ENCODE data around the gene DMBT1.

DMBT1 gene

DNA sequence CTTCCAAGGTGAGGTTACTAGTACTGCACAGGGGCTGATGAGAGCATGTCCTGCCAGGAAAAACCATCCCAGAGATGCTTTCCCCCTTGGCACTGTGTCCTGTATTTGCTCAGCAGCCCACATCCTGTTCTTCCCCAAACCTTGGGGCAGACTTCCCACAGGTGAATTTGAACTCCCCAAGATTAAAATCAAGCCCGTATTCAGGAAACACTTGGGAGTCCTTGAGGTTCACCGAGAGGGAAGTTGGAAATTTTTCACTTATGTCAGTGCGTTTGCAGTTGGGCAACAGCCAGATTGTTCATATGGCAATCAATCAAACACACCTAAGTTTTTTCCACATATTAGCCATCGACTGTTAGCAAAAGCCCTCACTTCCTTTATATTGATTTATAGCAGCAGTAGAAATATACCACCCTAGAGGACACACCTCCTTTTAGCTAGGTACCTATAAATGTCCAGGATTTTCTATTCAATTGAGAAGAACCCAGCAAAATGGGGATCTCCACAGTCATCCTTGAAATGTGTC, at the start of gene DMBT1:
Gene DMBT1 (plus strand): TSS at position 476 of the 526 bp plus-strand sequence. CDS start 17 bp downstream, at position 493.
- H3K79me2 ChIP-seq, result no peaks in the 10 kb centered on the region
- no peaks in the 10 kb centered on the region for H3K27me3 ChIP-seq (ENCODE audit: control insufficient read depth, insufficient read depth, low read length)
- H3K9me3 ChIP-seq (ENCODE audit: control insufficient read depth, low read length), result no peaks in the 10 kb centered on the region
- H3K4me2 ChIP-seq (ENCODE audit: low read length), result no peak within 1 kb of the TSS
- H3K27ac ChIP-seq, result no peak within 1 kb of the TSS
- H3K4me3 ChIP-seq (ENCODE audit: low read depth, low read length), result no peak within 1 kb of the TSS
- H3K4me1 ChIP-seq, result no peaks in the 10 kb centered on the region
- no peaks in the 10 kb centered on the region for H3K36me3 ChIP-seq (ENCODE audit: control insufficient read depth, insufficient read depth, low read length)
- H3K9ac ChIP-seq, result no peak within 1 kb of the TSS
- TF ChIP-seq, protein P1, sequence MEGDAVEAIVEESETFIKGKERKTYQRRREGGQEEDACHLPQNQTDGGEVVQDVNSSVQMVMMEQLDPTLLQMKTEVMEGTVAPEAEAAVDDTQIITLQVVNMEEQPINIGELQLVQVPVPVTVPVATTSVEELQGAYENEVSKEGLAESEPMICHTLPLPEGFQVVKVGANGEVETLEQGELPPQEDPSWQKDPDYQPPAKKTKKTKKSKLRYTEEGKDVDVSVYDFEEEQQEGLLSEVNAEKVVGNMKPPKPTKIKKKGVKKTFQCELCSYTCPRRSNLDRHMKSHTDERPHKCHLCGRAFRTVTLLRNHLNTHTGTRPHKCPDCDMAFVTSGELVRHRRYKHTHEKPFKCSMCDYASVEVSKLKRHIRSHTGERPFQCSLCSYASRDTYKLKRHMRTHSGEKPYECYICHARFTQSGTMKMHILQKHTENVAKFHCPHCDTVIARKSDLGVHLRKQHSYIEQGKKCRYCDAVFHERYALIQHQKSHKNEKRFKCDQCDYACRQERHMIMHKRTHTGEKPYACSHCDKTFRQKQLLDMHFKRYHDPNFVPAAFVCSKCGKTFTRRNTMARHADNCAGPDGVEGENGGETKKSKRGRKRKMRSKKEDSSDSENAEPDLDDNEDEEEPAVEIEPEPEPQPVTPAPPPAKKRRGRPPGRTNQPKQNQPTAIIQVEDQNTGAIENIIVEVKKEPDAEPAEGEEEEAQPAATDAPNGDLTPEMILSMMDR (IDR thresholded peaks at IDR 0.05), result no peak
- H2AFZ ChIP-seq, result no peak within 1 kb of the TSS

DNA sequence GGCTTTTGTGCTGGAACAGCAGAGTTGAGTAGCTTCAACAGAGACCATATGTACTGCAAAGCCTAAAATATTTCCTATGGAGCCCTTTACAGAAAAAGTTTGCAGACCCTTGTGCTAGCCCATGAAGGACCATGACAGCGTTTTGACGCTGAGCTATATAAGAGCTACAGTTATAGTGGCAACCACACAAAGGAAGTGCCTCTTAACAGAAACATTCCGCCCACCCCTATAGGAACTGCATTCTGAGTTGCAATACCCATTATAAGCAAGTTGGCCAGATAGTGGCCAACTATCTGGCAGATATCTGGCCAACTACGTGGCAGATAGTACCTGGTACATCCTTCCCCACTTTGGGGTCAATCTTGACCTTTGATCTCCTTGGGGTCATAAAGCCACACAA, 47.5 kb upstream of the DMBT1 start:
- no peaks in the 10 kb centered on the region for H3K36me3 ChIP-seq (ENCODE audit: control insufficient read depth, insufficient read depth, low read length)
- no peak overlapping the region for H3K4me3 ChIP-seq (ENCODE audit: low read depth, low read length)
- TF ChIP-seq, protein P1 (IDR thresholded peaks at IDR 0.05), result no peak
- H3K79me2 ChIP-seq, result no peaks in the 10 kb centered on the region
- no peak overlapping the region for H2AFZ ChIP-seq
- H3K4me2 ChIP-seq (ENCODE audit: low read length), result no peak overlapping the region
- no peaks in the 10 kb centered on the region for H3K27me3 ChIP-seq (ENCODE audit: control insufficient read depth, insufficient read depth, low read length)
- H3K9me3 ChIP-seq (ENCODE audit: control insufficient read depth, low read length), result no peaks in the 10 kb centered on the region
- no peak overlapping the region for H3K9ac ChIP-seq
- H3K4me1 ChIP-seq, result no peaks in the 10 kb centered on the region
- H3K27ac ChIP-seq, result no peak overlapping the region

DNA sequence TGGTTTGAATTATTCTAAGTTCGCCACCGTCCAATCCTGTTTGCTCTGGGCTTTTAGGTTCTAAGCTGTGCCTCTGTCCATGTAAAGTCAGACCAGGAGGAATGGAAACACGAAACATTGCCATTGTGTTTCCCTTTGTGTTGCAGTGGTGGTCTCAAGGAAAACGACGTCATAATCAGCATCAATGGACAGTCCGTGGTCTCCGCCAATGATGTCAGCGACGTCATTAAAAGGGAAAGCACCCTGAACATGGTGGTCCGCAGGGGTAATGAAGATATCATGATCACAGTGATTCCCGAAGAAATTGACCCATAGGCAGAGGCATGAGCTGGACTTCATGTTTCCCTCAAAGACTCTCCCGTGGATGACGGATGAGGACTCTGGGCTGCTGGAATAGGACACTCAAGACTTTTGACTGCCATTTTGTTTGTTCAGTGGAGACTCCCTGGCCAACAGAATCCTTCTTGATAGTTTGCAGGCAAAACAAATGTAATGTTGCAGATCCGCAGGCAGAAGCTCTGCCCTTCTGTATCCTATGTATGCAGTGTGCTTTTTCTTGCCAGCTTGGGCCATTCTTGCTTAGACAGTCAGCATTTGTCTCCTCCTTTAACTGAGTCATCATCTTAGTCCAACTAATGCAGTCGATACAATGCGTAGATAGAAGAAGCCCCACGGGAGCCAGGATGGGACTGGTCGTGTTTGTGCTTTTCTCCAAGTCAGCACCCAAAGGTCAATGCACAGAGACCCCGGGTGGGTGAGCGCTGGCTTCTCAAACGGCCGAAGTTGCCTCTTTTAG, 46.3 kb upstream of the DMBT1 start:
- Histone ChIP-seq H3K79me2 (no peaks in the 10 kb centered on the region), H3K27ac (no peak overlapping the region), H3K9me3 (ENCODE audit: control insufficient read depth, low read length) (no peaks in the 10 kb centered on the region), H3K27me3 (ENCODE audit: control insufficient read depth, insufficient read depth, low read length) (no peaks in the 10 kb centered on the region), H3K36me3 (ENCODE audit: control insufficient read depth, insufficient read depth, low read length) (no peaks in the 10 kb centered on the region), H3K4me3 (ENCODE audit: low read depth, low read length) (no peak overlapping the region), H3K4me2 (ENCODE audit: low read length) (no peak overlapping the region), H3K4me1 (no peaks in the 10 kb centered on the region), H2AFZ (no peak overlapping the region), H3K9ac (no peak overlapping the region)
- TF ChIP-seq, protein P1 (IDR thresholded peaks at IDR 0.05), result no peak

DNA sequence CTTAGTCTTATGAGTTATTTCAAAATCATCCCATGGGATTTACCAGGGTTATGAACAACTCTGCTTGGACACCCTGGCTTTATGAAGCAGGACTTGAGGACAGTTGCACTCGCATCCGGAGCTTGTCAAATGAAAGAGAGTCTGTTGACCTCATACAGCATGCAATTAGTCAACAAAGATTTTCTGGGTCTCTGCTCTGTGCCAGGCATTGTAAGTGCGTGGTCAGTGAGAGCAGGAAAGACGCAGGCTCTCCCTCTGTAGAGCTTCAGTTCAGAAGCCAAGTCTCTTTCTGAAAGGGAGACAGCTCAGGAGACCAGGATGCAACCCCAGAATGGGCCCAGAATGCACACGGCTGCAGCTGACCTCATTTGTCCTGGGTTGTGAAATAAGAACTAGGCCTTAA, 45.5 kb upstream of the DMBT1 start:
- H3K79me2 ChIP-seq, result no peaks in the 10 kb centered on the region
- no peaks in the 10 kb centered on the region for H3K27me3 ChIP-seq (ENCODE audit: control insufficient read depth, insufficient read depth, low read length)
- H3K4me1 ChIP-seq, result no peaks in the 10 kb centered on the region
- no peak overlapping the region for H3K27ac ChIP-seq
- H2AFZ ChIP-seq, result no peak overlapping the region
- H3K36me3 ChIP-seq (ENCODE audit: control insufficient read depth, insufficient read depth, low read length), result no peaks in the 10 kb centered on the region
- H3K9me3 ChIP-seq (ENCODE audit: control insufficient read depth, low read length), result no peaks in the 10 kb centered on the region
- no peak overlapping the region for H3K4me3 ChIP-seq (ENCODE audit: low read depth, low read length)
- TF ChIP-seq, protein P1 (IDR thresholded peaks at IDR 0.05), result no peak
- no peak overlapping the region for H3K9ac ChIP-seq
- H3K4me2 ChIP-seq (ENCODE audit: low read length), result no peak overlapping the region
